GM12892 (cell line): Measurements from ENCODE around the gene ENTPD2.

Source experiments
- DNase-seq: peaks from one replicate; pipeline ENCODE4 v3.0.0; 2011; ENCODE audit not compliant: insufficient read length
- FAIRE-seq: peaks from 2 replicates; lab custom pipeline; 2011; peaks lifted over from hg19 to GRCh38; lab: Jason Lieb, UNC
- POLR2A ChIP-seq: IDR thresholded peaks from 2 replicates; pipeline ENCODE4 v1.6.1; 2011; ENCODE audit warnings: low read depth, low read length, control low read depth
- POLR2AphosphoS5 ChIP-seq: IDR thresholded peaks from 2 replicates; pipeline ENCODE4 v1.6.1; 2011; ENCODE audit warnings: low read depth, low read length, control low read depth
- TAF1 ChIP-seq: IDR thresholded peaks from 2 replicates; pipeline ENCODE4 v1.6.1; 2011; ENCODE audit warnings: low read depth, mild to moderate bottlenecking, control low read depth, low read length, borderline replicate concordance

ENTPD2 gene

DNA sequence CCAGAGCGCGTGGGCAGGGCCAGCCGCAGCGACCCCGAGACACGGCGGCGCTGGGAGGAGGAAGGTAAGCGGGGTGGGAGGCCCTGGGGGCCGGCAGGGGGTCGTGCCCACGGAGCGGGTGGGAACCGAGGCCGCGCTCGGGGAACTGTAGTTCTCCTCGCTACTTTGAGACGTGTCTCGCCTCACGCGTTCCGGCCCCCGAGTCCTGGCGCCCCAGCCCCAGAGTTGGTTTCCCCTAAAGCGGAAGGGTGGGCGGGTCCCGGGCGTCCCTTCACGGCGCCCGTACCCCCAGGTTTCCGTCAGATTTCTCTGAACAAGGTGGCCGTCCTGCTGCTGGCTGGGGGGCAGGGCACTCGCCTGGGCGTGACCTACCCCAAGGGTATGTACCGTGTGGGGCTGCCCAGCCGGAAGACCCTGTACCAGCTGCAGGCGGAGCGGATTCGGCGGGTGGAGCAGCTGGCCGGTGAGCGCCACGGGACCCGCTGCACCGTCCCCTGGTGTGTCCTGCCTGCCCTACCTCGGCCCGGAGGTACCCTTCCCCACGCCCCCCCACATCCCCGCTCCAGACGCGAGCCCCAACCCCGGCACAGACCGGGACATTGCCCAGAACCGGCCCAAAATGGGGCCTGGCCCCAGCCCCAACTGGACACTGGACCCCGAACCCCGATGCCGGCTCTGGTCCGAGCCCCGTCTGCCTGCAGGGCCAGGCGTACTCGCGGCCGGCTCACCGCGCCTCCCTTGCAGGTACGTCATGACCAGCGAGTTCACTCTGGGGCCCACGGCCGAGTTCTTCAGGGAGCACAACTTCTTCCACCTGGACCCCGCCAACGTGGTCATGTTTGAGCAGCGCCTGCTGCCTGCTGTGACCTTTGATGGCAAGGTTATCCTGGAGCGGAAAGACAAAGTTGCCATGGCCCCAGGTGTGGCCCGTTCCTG, 24.2 kb upstream of the ENTPD2 start:
- FAIRE-seq (peak; percentile 72), DNase-seq (no peak)
- no peak for TF ChIP-seq POLR2AphosphoS5
- TF ChIP-seq TAF1: no peak
- no peak for TF ChIP-seq POLR2A

DNA sequence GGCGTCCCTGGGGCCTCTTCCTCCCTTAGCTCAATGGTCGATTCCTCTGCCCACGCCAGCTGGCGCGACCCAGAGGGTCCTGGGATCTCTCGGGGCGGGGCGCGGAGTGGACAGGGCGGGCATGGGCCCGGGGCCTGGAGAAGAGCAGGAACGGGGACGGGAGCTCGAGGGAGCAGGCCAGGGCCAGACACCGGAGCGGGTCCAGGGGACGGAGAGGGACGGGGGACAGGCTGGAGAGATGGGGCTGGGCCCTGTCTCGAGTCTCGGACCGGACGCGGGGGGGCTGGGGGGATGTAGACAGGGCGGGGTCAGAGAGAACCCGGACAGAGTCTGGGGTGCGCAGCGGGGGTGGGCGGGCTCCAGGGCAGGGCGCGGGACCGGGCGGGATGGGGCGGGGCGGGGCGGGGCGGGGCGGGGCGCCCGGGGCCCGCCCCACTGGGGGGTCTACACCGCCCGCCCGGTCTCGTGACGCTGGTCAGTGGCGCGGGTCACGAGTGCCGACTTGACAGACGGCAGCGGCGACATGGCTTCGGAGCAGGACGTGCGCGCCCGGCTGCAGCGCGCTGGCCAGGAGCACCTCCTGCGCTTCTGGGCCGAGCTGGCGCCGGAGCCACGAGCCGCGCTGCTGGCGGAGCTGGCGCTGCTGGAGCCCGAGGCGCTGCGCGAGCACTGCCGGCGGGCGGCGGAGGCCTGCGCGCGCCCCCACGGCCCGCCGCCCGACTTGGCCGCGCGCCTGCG, 23.3 kb upstream of the ENTPD2 start, which contains the start of gene UAP1L1:
UAP1L1 (plus strand) TSS at position 508 of the 738 bp plus-strand sequence; CDS start at position 524, 16 bp downstream.
- FAIRE-seq: peak; percentile 61
- DNase-seq: peak; percentile 80
- TF ChIP-seq POLR2AphosphoS5 (peak; percentile 60; the same call in 1 of the 2 replicates), POLR2A (peak; percentile 68; the same call in 1 of the 2 replicates), TAF1 (no peak)

DNA sequence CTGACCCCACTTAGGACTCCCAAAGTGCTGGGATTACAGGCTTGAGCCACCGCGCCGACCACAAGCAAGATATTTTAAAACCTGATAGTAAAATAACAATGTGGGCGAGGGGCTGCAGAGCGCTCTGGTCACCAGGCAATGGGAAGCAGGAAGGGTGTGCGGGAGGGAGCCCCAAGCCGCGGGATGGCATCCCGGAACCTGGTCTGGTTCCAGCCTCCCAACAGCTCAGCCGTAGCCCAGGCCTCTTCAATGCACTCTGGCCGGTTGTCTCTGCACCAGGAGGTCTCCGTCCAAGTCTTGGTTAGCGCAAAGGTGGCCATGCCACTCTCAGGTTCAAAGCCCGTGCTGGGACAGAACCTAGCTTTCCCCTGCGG, 22.8 kb upstream of the ENTPD2 start:
- TF ChIP-seq POLR2A (no peak), TAF1 (no peak), POLR2AphosphoS5 (no peak)
- FAIRE-seq (no peak), DNase-seq (no peak)

DNA sequence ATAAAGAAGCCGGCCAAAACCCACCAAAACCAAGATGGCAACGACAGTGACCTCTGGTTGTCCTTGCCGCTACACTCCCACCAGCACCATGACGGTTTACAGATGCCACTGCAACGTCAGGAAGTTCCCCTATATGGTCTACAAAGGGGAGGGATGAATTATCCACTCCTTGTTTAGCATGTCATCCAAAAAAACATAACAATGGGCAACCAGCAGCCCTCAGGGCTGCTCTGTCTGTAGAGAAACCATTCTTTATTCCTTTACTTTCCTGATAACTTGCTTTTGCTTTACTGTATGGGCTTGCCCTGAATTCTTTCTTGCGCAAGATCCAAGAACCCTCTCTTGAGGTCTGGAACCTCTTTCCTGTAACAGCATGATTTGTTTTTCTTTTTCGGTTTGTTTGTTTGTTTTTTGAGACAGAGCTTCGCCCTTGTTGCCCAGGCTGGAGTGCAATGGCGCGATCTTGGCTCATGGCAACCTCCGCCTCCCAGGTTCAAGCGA, 21.5 kb upstream of the ENTPD2 start:
- TF ChIP-seq POLR2AphosphoS5 (no peak), TAF1 (no peak), POLR2A (no peak)
- FAIRE-seq (no peak), DNase-seq (no peak)

DNA sequence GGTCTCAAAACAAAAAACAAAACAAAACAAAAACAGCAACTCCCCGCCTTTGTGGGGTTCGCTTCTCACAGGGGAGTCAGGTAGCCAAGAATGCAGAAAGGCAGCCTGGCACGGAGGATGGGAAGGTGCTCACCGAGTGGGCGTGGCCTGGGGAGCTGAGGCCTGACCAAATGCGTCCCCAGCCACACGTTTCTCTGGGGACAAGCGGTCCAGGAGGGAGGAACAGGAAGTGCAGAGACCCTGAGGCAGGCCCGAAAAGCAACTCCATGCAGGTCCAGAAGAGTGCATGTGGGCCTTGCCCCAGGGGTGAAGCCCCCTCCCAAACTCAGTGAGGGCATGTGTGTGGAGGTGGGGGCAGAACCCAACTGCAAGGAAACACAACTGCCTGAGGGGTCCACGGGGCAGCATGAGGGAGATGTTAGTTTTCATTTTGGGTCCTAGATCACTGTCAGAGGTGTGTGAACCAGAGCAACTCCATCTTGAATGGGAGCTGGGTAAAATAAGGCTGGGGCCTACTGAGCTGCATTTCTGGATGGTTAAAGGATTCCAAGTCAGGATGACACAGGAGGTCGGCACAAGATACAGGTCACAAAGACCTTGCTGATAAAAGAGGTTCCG, 20.9 kb upstream of the ENTPD2 start:
- DNase-seq: peak; percentile 40
- peak; percentile 17; the same call in 1 of the 2 replicates for TF ChIP-seq POLR2A
- no peak for TF ChIP-seq POLR2AphosphoS5
- TF ChIP-seq TAF1: no peak
- FAIRE-seq: peak; percentile 54

DNA sequence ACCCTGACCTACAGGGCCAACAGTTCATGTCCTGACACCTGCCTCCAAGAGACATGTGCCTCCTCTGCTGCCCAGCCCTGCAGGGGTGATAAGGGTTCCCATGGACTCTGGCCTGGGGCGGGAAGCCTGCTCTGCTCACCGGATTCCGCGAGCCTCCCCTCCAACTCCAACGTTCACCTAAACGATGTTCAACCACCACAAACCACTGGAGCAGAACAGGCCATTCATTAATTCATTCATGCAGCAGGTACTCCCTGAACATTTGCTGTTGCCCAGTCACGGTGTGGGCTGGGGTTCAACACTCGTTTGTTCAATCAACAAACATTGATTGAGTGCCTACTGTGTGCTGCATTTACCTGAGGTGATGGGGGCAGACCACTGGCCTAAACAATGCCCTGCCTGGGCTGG, 20.1 kb upstream of the ENTPD2 start:
- FAIRE-seq: no peak
- no peak for DNase-seq
- TF ChIP-seq POLR2A: no peak
- TF ChIP-seq POLR2AphosphoS5: no peak
- no peak for TF ChIP-seq TAF1

DNA sequence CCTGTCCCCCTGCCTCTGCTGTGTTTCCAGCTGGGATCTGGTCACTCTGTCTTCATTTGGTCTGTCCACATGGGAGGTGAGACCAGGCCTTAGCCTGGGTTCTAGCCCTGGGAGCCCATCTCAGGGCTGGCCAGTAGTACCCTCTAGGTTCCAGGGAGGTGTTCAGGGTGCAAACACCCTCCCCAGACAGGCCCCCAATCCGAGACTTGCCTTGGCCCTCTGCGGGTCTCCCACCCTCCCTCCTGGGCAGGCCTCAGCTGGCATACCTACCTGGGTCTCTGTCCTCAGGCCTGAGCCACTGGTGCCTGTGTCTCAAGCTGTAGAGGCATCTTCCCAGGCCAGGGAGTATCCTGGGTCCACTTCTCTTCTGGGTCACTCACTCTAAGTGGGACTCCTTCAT, 17.4 kb upstream of the ENTPD2 start:
- no peak for DNase-seq
- no peak for FAIRE-seq
- TF ChIP-seq POLR2A (no peak), TAF1 (no peak), POLR2AphosphoS5 (no peak)

DNA sequence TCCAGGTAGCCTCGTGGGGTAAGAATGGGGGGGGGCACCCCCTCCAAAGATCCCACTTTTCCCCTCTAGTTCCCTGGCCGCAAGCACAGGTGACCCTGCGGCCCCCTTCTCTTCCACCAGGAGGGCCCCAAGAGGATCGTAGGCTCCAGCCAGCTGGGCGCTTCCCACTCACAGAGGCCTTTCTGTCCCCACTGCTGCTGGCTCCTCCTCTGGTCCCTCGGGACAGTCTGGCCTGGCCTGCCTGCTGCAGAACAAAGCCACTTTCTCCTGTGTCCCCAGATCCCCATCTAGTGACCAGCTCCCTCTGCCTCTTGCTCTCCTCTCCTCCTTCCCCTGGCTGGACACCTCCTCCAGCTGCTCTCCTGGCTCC, 17.0 kb upstream of the ENTPD2 start:
- no peak for TF ChIP-seq TAF1
- TF ChIP-seq POLR2A: no peak
- no peak for TF ChIP-seq POLR2AphosphoS5
- FAIRE-seq (no peak), DNase-seq (peak; percentile 39)

DNA sequence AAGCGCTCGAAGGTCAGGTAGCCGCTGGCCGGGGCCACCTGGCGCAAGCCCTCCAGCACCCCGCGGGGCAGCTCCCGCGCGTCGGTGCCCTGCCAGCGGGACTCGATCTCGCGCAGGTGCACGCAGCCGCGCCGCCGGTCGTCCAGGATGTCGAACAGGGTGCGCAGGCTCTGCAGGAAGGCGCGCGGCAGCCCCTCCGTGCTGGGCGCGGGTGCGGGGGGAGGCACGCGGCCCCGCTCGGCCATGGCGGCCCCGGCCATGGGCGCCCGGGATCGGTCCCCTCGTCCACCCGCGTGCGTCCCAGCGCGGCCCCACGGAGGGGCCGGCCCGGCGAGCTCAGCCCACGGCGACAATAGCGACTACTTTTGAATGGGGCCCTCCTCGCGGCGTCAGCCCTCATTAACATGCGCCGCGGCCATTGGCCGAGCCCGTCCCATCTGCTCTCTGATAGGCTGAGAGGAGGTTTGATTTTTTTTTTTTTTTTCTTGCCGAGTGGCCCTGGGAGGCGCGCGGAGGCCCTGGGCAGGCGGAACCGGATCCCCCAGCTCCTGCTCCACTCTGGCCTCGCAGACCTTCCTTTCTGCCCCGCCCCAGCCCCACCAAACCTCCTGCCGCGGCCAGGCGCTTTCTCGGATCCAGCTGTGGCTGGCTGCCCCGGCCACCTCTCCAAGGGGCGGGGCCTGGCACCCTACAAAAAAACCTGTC, 16.5 kb upstream of the ENTPD2 start, which contains the start of gene SAPCD2:
SAPCD2 (minus strand) TSS at position 357 of the 705 bp plus-strand sequence; CDS start at position 260, 97 bp downstream.
- FAIRE-seq (peak; percentile 92), DNase-seq (peak; percentile 91)
- TF ChIP-seq TAF1 (no peak), POLR2A (peak; percentile 43; the same call in 1 of the 2 replicates)

DNA sequence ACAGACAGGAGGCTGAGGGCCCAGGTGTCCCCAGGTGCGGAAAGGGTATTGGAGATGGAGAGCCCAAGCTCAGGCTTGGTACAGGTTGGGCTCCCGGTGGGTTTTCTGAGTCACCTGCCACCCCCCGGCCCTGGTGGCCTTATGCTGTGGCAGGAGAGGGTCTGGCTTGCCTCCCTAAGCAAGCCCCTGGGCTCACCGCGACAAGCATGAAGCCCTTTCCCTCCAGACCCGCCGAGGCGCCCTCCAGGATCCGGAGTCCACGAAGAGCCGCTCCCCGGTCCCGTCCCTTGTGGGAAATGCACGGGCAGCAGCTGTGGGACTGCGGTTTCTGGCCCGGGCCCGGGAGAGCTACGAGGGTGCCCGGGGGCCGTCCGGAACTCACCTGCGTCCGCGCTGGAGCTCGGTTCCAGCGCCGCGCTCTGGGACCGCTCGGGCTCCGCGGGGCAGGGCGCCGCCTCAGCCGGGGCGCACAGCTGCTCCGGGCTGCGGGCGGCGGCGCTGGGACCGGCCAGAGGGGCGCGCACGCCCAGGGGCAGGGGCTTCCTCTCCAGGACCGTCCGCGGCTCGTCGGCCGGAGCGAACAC, 15.7 kb upstream of the ENTPD2 start:
- DNase-seq: no peak
- TF ChIP-seq POLR2A: no peak
- no peak for TF ChIP-seq POLR2AphosphoS5
- no peak for TF ChIP-seq TAF1
- peak; percentile 51 for FAIRE-seq
